Testis (tissue), 3 donors: ENCODE data around the gene TOMM7. TPM values are rescaled to one million over a fixed set of nuclear protein-coding genes. Genes with fewer than 3 reads are reported as not detected.

Experiments
- DNase-seq: peaks from one replicate; pipeline ENCODE4 v3.0.0-alpha.2; 2019
- H3K27ac ChIP-seq, 2 donors: fragments of 200-600 bp; sonication (generic); one replicate each; pipeline ENCODE4 v1.5.1; 2019
- H3K27me3 ChIP-seq: fragments of 200-600 bp; sonication (generic); one replicate; pipeline ENCODE4 v1.5.1; 2019
- H3K36me3 ChIP-seq: fragments of 200-600 bp; sonication (generic); one replicate; pipeline ENCODE4 v1.5.1; 2017; ENCODE audit warnings: low read depth; ENCODE audit errors: missing control alignments
- H3K4me1 ChIP-seq: fragments of 200-600 bp; sonication (generic); one replicate; pipeline ENCODE4 v1.5.1; 2019
- H3K4me3 ChIP-seq, 2 donors: fragments of 200-600 bp; sonication (generic); one replicate each; pipeline ENCODE4 v1.5.1; 2017 to 2019
- H3K9me3 ChIP-seq: fragments of 200-600 bp; sonication (generic); one replicate; pipeline ENCODE4 v1.5.1; 2017
- POLR2A ChIP-seq: fragments of 450-650 bp; IDR thresholded peaks from one replicate; pipeline ENCODE4 v1.6.1; 2017; ENCODE audit warnings: antibody characterized with exemption, mild to moderate bottlenecking, moderate library complexity
- WGBS, 2 donors: methylation state at CpG; one replicate each; pipeline ENCODE4 v1.1.5; 2018; 5-methylcytosine and 5-hydroxymethylcytosine counted together
- intact Hi-C: fragments of 100-400 bp; cut with DNase I; formaldehyde crosslinking; loops from one replicate; pipeline ENCODE4 v1.15.1; 2023; ENCODE audit warnings: low total_unique reads
- polyA plus RNA-seq: library from polyadenylated mRNA; stranded (reverse); fragments of 350-450 nt; fragmentation: Illumina TruSeq; extraction: RNeasy Lipid Tissue Mini Kit (QIAGEN cat#74804); gene quantifications from one replicate; pipeline ENCODE4 v1.2.3, GENCODE V29; 2014; ENCODE audit warnings: low read depth, low replicate concordance; ENCODE audit not compliant: insufficient read depth
- total RNA-seq, 2 donors: library from RNA; depleted of rRNA; stranded (reverse); fragments of >200 nt; gene quantifications; one replicate each; pipeline ENCODE4 v1.2.3, GENCODE V29; 2016
- TF ChIP-seq, protein P1 (sequence below), 3 experiments: fragments of 450-650 bp in 2 of 3; fragments of 200-600 bp in 1 of 3; sonication (generic) in 1 of 3; IDR thresholded peaks; one replicate each; pipeline ENCODE4 v1.5.1; 2016 to 2019; ENCODE audit warnings: antibody characterized with exemption in 3 of 3, mild to moderate bottlenecking in 2 of 3, moderate library complexity in 1 of 3

TOMM7 gene
- total and polyA plus RNA-seq, 3 donors from 2014 or later, result 87.7 to 499 (median 141) TPM

DNA sequence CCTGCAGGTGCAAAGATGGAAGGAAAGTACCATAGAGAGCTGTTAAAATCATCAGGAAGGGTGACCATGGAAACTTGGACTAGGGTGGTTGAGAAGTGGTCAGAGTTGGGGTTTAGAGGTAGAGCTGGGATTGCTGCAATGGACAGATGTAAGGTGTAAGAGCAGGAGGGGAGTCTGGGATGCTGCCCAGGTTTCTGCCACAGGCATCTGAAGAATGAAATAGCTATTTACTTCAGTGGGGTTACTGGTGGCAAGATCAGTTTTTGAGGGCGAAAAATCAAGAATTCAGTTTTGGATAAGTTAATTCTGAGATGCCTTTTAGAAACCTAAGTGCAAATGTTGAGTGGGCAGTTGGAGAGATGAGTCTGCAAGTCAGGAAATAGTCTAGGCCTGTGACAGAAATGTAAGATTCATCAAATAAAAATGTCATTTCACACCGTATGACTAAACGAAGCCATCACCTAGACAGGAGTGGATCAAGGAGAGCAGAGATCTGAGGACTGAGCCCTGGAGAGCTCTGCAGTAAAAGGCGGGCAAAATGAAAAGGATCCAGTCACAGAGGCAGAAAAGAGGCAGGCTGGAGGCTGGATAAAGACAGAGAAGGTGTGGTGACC lies 22.7 kb upstream of the TOMM7 start:
- no peaks in the 10 kb centered on the region for H3K9me3 ChIP-seq
- WGBS, 2 donors, result 93 to 97% methylated on average over 4 of the region's 4 CpGs

DNA sequence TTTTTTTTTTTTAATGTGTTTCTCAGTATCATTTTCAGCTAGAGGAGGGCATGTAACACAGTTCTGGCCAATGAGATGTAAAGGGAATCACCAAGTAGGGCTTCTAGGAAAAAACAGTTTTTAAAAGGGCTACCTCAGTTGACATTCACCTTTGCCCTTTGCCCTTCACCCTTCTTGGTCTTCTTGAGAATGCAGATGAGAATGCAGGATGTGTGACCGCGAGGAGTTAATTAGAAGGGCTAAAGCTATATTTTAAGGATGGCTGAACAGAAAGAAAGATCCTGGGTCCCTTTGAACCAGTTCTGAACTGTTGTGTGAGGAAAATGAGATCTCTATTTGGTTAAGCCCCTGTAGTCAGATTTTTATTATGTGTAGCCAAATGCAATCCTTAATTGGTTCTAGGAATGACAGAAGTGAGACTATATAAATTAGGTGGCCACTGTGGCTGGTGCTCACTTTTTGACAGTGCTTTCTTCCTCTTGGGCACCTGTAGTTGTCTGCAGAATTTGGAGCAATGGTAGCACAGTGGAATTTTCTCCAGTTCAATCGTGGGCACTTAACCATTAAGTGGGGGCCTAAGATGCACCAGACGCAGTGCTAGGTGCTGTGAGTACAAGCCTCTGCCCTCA lies 21.1 kb upstream of the TOMM7 start:
- intact Hi-C loops, result no loop called here
- H3K4me3 ChIP-seq, result no peak overlapping the region
- H3K36me3 ChIP-seq, result no peaks in the 10 kb centered on the region
- H3K4me1 ChIP-seq, result peaks cover 5% of the 10 kb centered on the region
- H3K9me3 ChIP-seq, result no peaks in the 10 kb centered on the region
- H3K27me3 ChIP-seq, result no peaks in the 10 kb centered on the region
- no peak for DNase-seq
- no peak overlapping the region for H3K27ac ChIP-seq
- TF ChIP-seq POLR2A, result no peak
- TF ChIP-seq, protein P1, sequence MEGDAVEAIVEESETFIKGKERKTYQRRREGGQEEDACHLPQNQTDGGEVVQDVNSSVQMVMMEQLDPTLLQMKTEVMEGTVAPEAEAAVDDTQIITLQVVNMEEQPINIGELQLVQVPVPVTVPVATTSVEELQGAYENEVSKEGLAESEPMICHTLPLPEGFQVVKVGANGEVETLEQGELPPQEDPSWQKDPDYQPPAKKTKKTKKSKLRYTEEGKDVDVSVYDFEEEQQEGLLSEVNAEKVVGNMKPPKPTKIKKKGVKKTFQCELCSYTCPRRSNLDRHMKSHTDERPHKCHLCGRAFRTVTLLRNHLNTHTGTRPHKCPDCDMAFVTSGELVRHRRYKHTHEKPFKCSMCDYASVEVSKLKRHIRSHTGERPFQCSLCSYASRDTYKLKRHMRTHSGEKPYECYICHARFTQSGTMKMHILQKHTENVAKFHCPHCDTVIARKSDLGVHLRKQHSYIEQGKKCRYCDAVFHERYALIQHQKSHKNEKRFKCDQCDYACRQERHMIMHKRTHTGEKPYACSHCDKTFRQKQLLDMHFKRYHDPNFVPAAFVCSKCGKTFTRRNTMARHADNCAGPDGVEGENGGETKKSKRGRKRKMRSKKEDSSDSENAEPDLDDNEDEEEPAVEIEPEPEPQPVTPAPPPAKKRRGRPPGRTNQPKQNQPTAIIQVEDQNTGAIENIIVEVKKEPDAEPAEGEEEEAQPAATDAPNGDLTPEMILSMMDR (IDR thresholded peaks at IDR 0.05), result no peak
- WGBS, 2 donors, result 68 to 89% methylated on average over 4 of the region's 4 CpGs

More for the DNA sequence above, 22.7 kb upstream of the TOMM7 start:
- Histone ChIP-seq H3K27ac (no peak overlapping the region), H3K4me3 (no peak overlapping the region), H3K27me3 (no peaks in the 10 kb centered on the region), H3K4me1 (peaks cover 5% of the 10 kb centered on the region), H3K36me3 (no peaks in the 10 kb centered on the region)
- intact Hi-C loops, result no loop called here
- DNase-seq, result no peak
- TF ChIP-seq, protein P1 (IDR thresholded peaks at IDR 0.05), result no peak
- TF ChIP-seq POLR2A, result no peak

DNA sequence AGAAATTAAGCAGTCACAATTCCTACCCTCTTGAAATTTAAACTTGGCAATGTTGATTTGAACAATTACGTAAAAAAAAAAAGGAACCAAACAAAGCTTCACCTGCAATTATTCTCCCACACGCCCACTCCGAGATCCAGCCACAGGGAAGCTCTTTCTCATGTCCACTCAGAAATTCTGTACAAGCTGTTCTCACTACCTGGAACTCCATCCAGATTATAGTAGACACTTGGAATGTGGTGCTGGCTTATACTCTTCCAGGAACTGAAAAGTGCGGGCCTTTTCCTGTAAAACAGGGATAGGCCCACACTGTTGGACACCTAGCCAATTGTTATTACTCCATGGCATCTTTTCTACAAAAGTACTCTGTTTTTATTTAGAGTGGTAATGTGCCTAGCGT lies 20.3 kb upstream of the TOMM7 start:
- Histone ChIP-seq H3K4me3 (no peak overlapping the region), H3K4me1 (peaks cover 5% of the 10 kb centered on the region), H3K27ac (no peak overlapping the region), H3K9me3 (no peaks in the 10 kb centered on the region), H3K27me3 (no peaks in the 10 kb centered on the region), H3K36me3 (no peaks in the 10 kb centered on the region)
- WGBS, 2 donors, result 51 to 73% methylated on average over 5 of the region's 5 CpGs
- intact Hi-C loops, result no loop called here
- no peak for DNase-seq
- TF ChIP-seq, protein P1 (IDR thresholded peaks at IDR 0.05), result no peak
- TF ChIP-seq POLR2A, result no peak

DNA sequence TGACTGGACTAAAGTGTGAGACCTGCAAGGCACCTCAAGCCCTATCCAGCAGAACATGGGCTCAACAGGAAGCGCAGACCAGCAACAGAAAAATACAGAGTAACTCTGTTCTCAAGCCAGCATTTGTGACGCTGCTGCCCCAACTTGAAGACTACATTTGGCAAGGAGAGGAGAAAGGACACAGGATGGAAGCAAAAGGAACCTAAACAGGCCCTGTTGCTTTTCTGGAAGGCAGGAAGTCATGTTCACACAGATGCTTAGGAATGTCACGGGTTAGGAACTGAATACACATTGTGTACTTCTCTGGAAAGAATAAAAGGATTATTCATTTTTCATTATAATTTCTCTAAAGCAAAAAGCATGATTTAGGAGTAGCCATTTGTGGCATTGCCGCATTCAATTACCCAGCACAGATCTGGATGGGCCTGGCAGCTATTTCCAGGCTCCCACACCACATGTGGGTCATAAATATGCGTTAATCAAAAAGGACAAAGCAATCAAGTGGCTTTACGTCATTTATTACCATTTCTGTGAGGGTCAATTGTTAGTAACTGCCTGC lies 19.8 kb upstream of the TOMM7 start:
- Histone ChIP-seq H3K9me3 (no peaks in the 10 kb centered on the region), H3K4me3 (no peak overlapping the region), H3K4me1 (peaks cover 5% of the 10 kb centered on the region), H3K36me3 (no peaks in the 10 kb centered on the region), H3K27ac (peak overlapping the region in 1 of 2 donors; percentile 50), H3K27me3 (no peaks in the 10 kb centered on the region)
- intact Hi-C loops, result no loop called here
- TF ChIP-seq POLR2A, result no peak
- TF ChIP-seq, protein P1 (IDR thresholded peaks at IDR 0.05), result no peak
- 42 to 52% methylated on average over 6 of the region's 6 CpGs for WGBS, 2 donors
- DNase-seq, result no peak
